Measurements from ENCODE around the gene TNPO3. TPM values are rescaled to one million over a fixed set of nuclear protein-coding genes. Genes with fewer than 3 reads are reported as not detected.
A peak's percentile ranks its signal among the peaks of the same experiment; 100 is the strongest.

TNPO3 gene
- total RNA-seq, 6 experiments from 2014 or later: 15.2 to 30.2 (median 22.2) TPM

DNA sequence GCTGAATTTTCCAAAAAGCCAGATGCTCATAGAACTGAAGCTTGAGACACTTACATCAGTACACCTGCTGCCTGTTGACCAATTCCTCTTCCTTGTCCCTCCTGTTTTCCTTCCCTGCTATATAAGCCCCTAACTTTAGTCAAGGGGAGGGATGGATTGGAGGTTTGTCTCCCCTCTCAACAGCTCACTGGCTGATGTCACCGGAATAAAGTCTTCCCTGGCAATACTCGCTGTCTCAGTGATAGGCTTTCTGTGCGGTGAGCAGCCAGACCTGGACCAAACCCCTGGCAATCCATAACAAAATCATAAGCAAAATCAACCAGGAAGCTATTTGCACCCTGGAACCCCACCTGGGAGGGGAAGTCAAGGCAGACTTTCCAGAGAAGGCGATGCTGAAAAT lies 118.1 kb downstream of the TNPO3 start:
- no peaks in the 10 kb centered on the region for H3K9me3 ChIP-seq
- H3K27me3 ChIP-seq: no peaks in the 10 kb centered on the region
- intact Hi-C loops (cut with DNase I): no loop called here
- peaks cover 0 to 38% (median 5%) of the 10 kb centered on the region in 4 donors for H3K4me1 ChIP-seq
- no peak for ATAC-seq
- 100% methylated on average over 3 of the region's 4 CpGs for WGBS (ENCODE audit: insufficient coverage, low coverage, low lambda C conversion rate, missing lambda C conversion rate)
- H3K36me3 ChIP-seq: no peaks in the 10 kb centered on the region
- TF ChIP-seq, protein P1, sequence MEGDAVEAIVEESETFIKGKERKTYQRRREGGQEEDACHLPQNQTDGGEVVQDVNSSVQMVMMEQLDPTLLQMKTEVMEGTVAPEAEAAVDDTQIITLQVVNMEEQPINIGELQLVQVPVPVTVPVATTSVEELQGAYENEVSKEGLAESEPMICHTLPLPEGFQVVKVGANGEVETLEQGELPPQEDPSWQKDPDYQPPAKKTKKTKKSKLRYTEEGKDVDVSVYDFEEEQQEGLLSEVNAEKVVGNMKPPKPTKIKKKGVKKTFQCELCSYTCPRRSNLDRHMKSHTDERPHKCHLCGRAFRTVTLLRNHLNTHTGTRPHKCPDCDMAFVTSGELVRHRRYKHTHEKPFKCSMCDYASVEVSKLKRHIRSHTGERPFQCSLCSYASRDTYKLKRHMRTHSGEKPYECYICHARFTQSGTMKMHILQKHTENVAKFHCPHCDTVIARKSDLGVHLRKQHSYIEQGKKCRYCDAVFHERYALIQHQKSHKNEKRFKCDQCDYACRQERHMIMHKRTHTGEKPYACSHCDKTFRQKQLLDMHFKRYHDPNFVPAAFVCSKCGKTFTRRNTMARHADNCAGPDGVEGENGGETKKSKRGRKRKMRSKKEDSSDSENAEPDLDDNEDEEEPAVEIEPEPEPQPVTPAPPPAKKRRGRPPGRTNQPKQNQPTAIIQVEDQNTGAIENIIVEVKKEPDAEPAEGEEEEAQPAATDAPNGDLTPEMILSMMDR (IDR thresholded peaks at IDR 0.05): no peak
- TF ChIP-seq POLR2A (IDR thresholded peaks at IDR 0.05): no peak
- H3K27ac ChIP-seq: peak overlapping the region in 1 of 3 donors; percentile 71
- DNase-seq: no peak
- no peak overlapping the region for H3K4me3 ChIP-seq

DNA sequence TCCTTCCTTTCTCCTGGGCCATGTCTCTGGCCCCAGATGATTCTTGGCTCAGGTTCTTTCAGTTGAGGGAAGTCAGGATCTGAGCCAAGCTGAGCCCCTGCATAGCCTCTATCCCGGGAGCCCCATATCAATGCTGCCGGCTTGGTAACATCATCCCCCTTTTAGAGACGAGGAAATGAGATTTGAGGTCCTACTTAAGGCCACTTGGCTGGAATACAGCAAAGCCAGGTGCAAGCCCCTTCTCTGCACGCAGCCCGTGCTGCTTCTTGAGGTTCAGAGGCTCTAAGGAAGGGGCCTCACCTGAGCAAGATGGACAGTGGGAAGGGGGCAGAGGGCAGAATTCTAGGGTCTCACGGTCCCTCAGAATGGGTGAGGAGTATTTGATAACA lies 119.6 kb downstream of the TNPO3 start:
- WGBS (ENCODE audit: insufficient coverage, low coverage, low lambda C conversion rate, missing lambda C conversion rate): 63% methylated on average over 6 of the region's 6 CpGs
- no peak for DNase-seq
- intact Hi-C loops (cut with DNase I): no loop called here

DNA sequence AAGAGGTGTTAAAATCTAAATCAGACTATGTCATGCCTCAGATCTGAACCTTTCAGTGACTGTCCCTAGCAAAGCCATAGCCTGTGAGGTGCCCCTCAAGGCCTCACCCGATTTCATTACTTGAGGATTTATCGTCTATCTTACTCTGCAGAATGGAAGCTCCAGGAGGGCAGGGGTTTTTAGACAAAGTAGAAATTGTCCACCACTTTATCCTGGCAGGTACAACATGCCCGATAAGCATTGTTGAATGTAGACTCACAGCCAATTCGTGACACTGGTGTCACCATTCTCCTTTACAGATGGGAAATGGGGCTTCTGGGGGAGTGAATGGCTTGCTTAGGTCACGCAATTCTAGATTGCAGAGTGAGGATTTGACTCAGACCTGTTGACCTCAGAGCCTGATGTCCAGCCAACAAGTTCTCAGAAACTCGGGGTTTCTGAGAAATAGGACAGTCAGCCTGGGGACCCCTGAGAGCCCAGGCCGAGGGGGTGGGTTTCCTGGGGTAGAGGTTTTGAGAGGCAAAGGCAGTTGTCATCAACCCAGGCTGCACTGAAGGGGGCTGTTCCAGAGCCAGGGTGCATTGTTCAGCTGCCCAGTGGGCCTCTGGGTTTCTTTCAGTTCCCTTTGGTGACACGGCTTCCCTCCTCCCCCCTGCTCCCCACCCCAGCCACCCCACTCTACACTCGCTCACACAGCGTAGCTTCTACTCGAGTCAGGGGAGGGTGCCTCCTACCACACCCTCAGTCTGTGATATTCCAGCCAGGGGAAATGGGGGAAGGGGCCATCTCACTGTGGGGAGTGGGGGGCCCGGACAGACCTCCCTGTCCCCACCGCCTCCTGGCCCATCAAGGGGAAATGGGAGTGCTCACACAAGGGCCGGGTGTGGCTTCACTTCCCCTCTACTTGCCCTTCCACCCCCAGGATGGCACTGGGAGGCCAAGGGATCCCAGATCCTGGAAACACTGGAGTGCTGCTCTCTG lies 120.3 kb downstream of the TNPO3 start:
- H3K27ac ChIP-seq: peak overlapping the region in 1 of 3 donors; percentile 71
- TF ChIP-seq, protein P1 (IDR thresholded peaks at IDR 0.05): no peak
- no peak for TF ChIP-seq POLR2A (IDR thresholded peaks at IDR 0.05)

More for the DNA sequence above, 119.6 kb downstream of the TNPO3 start:
- H3K27me3 ChIP-seq: no peaks in the 10 kb centered on the region
- H3K27ac ChIP-seq: peak overlapping the region in 2 of 3 donors; percentile 54 to 71
- no peak overlapping the region for H3K4me3 ChIP-seq
- peaks cover 0 to 38% (median 5%) of the 10 kb centered on the region in 4 donors for H3K4me1 ChIP-seq
- ATAC-seq: no peak
- H3K9me3 ChIP-seq: no peaks in the 10 kb centered on the region
- no peak for TF ChIP-seq POLR2A (IDR thresholded peaks at IDR 0.05)
- TF ChIP-seq, protein P1 (IDR thresholded peaks at IDR 0.05): no peak
- H3K36me3 ChIP-seq: no peaks in the 10 kb centered on the region

DNA sequence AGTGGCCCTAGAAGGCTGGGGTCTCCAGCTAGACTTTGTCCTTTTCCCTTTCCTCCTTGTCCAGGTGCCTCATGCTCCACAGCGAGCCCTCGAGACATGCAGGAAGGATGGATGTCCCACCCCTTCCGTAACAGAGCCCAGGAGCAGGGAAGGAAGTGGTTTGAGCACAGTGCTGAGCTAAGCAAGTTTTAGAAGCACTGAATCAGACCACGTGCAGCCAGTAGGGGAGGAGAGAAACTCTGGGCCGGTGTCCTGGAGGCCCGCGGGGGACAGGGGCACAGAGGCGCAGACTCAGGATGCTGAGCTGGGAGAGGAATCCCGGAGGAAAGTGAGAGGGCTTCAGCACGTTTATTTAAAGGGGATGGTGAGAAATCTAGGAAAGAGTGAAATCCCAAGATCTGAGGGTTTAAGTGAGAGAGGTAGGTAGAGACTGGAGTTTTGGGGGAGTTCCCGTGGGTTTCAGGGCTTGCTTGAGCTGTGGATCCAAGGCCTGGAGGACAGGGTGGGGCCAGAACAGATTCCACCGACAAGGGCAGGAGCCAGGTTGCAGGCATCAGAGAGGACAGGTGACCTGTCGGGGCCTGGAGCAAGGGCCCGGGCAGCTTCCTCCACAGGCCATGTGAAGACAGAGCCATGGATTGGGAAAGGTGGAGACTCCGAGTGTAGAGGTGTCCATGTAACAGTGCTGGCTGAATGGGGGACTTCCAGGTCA lies 121.6 kb downstream of the TNPO3 start:
- Histone ChIP-seq H3K4me1 (peaks cover 0 to 35% (median 5%) of the 10 kb centered on the region in 4 donors), H3K9me3 (no peaks in the 10 kb centered on the region), H3K27ac (no peak overlapping the region), H3K27me3 (no peaks in the 10 kb centered on the region), H3K36me3 (no peaks in the 10 kb centered on the region), H3K4me3 (no peak overlapping the region)
- intact Hi-C loops (cut with DNase I): no loop called here
- DNase-seq: peak in 2 of 3 donors; percentile 37 to 54
- ATAC-seq: peak; percentile 14 to 34 (median 20)
- 43% methylated on average over 9 of the region's 15 CpGs for WGBS (ENCODE audit: insufficient coverage, low coverage, low lambda C conversion rate, missing lambda C conversion rate)
- TF ChIP-seq, protein P1 (IDR thresholded peaks at IDR 0.05): no peak
- TF ChIP-seq POLR2A (IDR thresholded peaks at IDR 0.05): no peak

More for the DNA sequence above, 120.3 kb downstream of the TNPO3 start:
- no peaks in the 10 kb centered on the region for H3K36me3 ChIP-seq
- intact Hi-C loops (cut with DNase I): no loop called here
- DNase-seq (peak in 1 of 3 donors; percentile 50), ATAC-seq (peak in 2 of 4 donors; percentile 3 to 9)
- no peak overlapping the region for H3K4me3 ChIP-seq
- 68% methylated on average over 10 of the region's 14 CpGs for WGBS (ENCODE audit: insufficient coverage, low coverage, low lambda C conversion rate, missing lambda C conversion rate)
- H3K27me3 ChIP-seq: no peaks in the 10 kb centered on the region
- no peaks in the 10 kb centered on the region for H3K9me3 ChIP-seq
- H3K4me1 ChIP-seq: peaks cover 0 to 38% (median 5%) of the 10 kb centered on the region in 4 donors

Data from right lobe of liver (tissue), 6 donors.